ENCODE data around the gene ZNF644.

- TF ChIP-seq POLR2A (IDR thresholded peaks at IDR 0.05) (no peak), CTCF (IDR thresholded peaks at IDR 0.05) (no peak)
These were observed 139.6 kb downstream of the ZNF644 start for GRCh38 chr1:90882221-90882620.

Measured in breast epithelium (tissue), 3 donors.